ENCODE results near the gene SLFN14.
"Not testable (repeated sequence)": the region's sequence is repeated elsewhere in the genome, so short reads cannot be mapped to it uniquely, and the experiment has no call there.

Gene SLFN14

GRCh38 chr17:35537601-35538141, 22.9 kb downstream of the SLFN14 start, which contains the start of gene SLFN12L:
TSS of gene SLFN12L (minus strand) at chr17:35537678. CDS start at chr17:35522364, 15,314 bp downstream.
- DNase-seq (ENCODE audit: insufficient read length, low spot score) (no peak), FAIRE-seq (no peak)
- TF ChIP-seq CTCF (IDR thresholded peaks at IDR 0.05; ENCODE audit: insufficient read depth, missing control alignments): no peak

GRCh38 chr17:35536664-35537171, 23.9 kb downstream of the SLFN14 start:
- DNase-seq (ENCODE audit: insufficient read length, low spot score): no peak
- no peak for TF ChIP-seq CTCF (IDR thresholded peaks at IDR 0.05; ENCODE audit: insufficient read depth, missing control alignments)
- FAIRE-seq: no peak

DNA sequence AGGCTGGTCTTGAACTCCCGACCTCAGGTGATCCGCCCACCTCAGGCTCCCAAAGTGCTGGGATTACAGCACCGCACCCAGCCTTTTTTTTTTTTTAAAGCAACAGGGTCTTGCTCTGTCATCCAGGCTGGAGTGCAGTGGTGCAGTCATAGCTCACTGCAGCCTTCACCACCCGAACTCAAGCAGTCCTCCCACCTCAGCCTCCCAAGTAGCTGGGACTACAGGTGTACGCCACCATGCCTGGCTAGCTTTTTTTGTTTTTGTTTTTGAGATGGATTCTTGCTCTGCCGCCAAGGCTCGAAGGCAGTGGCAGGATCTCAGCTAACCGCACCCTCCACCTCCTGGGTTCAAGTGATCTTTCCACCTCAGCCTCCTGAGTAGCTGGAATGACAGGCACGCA, 25.2 kb downstream of the SLFN14 start:
- not testable (repeated sequence) for FAIRE-seq; DNase-seq (ENCODE audit: insufficient read length, low spot score)

GRCh38 chr17:35534576-35535093, 26.0 kb downstream of the SLFN14 start:
- DNase-seq (ENCODE audit: insufficient read length, low spot score): no peak
- no peak for TF ChIP-seq CTCF (IDR thresholded peaks at IDR 0.05; ENCODE audit: insufficient read depth, missing control alignments)
- no peak for FAIRE-seq

DNA sequence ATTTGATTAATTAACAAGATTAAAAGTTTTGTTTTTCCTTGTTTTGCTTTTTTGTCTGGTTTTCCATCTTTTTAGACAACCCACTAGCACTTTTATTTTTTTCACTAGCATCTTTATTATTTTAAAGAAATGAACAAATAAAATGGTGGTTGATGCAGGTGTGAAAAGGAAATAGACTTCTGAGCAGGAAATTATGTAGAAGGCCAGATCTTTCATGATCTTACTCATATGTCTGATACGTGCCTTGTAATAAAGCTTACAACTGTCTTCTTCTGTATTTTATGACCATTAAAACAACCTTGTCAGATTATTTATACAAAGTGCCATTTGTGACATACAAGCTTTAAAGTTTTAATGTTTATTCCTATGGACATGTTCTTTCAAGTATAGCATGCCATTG, 29.5 kb downstream of the SLFN14 start:
- no peak for TF ChIP-seq CTCF (IDR thresholded peaks at IDR 0.05; ENCODE audit: insufficient read depth, missing control alignments)
- FAIRE-seq: no peak
- DNase-seq (ENCODE audit: insufficient read length, low spot score): no peak

GRCh38 chr17:35529866-35530265, 30.8 kb downstream of the SLFN14 start:
- DNase-seq (ENCODE audit: insufficient read length, low spot score) (no peak), FAIRE-seq (no peak)
- TF ChIP-seq CTCF (IDR thresholded peaks at IDR 0.05; ENCODE audit: insufficient read depth, missing control alignments): no peak

DNA sequence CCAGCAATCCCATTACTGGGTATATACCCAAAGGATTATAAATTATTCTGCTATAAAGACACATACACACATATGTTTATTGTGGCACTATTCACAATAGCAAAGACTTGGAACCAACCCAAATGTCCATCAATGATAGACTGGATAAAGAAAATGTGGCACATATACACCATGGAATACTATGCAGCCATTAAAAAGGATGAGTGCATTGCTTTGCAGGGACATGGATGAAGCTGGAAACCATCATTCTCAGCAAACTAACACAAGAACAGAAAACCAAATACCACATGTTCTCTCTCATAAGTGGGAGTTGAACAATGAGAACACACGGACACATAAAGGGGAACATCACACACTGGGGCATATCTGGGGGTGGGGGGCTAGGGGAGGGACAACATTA, 31.3 kb downstream of the SLFN14 start:
- not testable (repeated sequence) for DNase-seq (ENCODE audit: insufficient read length, low spot score); FAIRE-seq

- TF ChIP-seq CTCF (IDR thresholded peaks at IDR 0.05; ENCODE audit: insufficient read depth, missing control alignments): no peak
- no peak for FAIRE-seq
- no peak for DNase-seq (ENCODE audit: insufficient read length, low spot score)
Measured at GRCh38 chr17:35523296-35523695, 37.3 kb downstream of the SLFN14 start.

- DNase-seq (ENCODE audit: insufficient read length, low spot score); FAIRE-seq: not testable (repeated sequence)
Measured at GRCh38 chr17:35521654-35522256, 38.9 kb downstream of the SLFN14 start.
